ENCODE measurements around the gene RREB1.
"Not testable (repeated sequence)": the region's sequence is repeated elsewhere in the genome, so short reads cannot be mapped to it uniquely, and the experiment has no call there.

RREB1 gene

GRCh38 chr6:7247828-7248227 lies 140.1 kb downstream of the RREB1 start:
- no peak for DNase-seq

GRCh38 chr6:7249391-7249790 lies 141.6 kb downstream of the RREB1 start:
- DNase-seq, result no peak

GRCh38 chr6:7249946-7250643 lies 142.3 kb downstream of the RREB1 start:
- DNase-seq, result no peak

DNA sequence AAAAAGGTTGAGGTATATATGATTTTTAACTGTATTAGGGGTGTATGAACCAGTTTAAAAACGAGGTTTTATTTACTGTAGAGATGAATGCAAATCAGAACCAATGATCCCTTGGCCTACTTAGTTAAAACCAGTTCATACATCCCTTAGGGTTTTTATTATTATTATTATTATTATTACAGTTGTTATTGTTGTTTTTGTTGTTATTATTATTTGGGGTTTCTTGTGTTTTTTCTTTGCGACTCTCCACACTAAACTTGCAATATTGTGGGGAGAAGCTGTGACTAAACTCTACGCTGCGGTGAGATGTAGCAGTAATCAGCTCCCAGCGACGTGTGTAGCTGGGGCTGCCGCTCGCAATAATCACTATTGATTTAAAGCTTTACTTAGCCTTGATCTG lies 143.1 kb downstream of the RREB1 start:
- no peak for DNase-seq

DNA sequence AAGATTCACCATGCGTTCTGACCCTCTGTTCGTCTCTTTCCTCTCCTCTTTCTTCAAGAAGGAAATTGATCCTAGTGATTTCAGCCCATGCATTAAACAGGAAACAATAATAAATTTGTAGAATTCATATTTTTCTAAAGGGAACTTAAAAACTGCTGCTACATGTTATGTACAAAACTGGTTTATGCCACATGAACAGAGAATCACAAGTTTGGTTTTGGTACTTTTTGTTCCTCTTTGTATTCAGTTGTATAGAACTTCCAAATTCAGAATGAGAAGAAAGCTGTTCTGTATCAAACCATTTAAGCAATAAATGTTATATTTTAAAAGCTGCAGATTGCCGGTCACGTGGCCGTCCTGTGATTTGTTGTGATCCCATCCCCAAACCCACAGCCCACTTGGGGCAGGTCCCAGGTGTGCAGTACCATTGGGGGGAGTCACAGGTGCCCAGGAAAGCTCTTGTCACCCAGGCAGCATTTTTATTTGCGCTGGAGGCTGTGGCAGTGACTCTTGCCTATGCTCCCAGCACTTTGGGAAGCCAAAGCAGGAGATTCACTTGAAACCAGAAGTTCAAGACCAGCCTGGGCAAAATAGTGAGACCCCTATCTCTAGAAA lies 144.0 kb downstream of the RREB1 start:
- DNase-seq, result no peak

DNA sequence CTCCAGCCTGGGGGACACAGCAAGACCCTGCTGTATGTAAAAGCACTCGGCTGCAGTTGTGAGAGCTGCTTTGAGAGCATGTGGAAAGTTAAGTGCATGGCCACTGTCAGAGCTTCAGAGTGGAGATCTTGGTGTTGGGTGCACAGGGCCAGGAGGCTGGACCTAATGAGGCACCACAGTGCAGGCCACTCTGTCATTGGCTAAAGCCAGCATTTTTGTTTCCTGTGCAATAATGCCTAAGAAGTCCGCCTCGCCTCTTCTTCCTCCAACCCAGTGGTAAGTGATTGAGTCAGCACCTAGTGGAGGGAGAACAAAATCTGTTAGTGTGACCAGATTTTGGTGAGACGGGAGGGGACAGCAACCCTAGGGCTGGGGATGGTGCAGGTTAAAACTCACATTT lies 144.6 kb downstream of the RREB1 start:
- no peak for DNase-seq

- DNase-seq, result no peak
These were observed 147.4 kb downstream of the RREB1 start for GRCh38 chr6:7254980-7255835.

GRCh38 chr6:7255918-7256317 lies 148.2 kb downstream of the RREB1 start:
- DNase-seq, result no peak

DNA sequence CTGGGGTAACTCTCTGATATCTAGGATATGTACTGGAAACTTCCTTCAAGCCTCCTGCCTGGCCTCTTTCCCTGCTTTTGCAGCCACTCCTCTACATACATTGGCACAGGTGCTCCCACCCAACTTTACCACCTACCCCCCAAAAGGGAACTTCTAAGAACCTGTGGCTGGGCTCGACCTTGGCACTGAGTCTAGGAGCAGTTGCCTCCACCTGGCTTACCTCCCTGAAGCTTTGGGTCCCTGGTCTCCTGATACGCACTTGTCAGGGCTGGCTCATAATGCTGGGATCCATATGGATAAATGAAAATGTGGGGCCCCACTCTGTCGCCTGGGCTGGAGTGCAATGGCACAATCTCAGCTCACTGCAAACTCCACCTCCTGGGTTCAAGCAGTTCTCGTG lies 149.0 kb downstream of the RREB1 start:
- no peak for DNase-seq

GRCh38 chr6:7257521-7258230 lies 149.9 kb downstream of the RREB1 start:
- no peak for DNase-seq

- no peak for DNase-seq
These were observed 150.5 kb downstream of the RREB1 start for GRCh38 chr6:7258231-7258763.

DNA sequence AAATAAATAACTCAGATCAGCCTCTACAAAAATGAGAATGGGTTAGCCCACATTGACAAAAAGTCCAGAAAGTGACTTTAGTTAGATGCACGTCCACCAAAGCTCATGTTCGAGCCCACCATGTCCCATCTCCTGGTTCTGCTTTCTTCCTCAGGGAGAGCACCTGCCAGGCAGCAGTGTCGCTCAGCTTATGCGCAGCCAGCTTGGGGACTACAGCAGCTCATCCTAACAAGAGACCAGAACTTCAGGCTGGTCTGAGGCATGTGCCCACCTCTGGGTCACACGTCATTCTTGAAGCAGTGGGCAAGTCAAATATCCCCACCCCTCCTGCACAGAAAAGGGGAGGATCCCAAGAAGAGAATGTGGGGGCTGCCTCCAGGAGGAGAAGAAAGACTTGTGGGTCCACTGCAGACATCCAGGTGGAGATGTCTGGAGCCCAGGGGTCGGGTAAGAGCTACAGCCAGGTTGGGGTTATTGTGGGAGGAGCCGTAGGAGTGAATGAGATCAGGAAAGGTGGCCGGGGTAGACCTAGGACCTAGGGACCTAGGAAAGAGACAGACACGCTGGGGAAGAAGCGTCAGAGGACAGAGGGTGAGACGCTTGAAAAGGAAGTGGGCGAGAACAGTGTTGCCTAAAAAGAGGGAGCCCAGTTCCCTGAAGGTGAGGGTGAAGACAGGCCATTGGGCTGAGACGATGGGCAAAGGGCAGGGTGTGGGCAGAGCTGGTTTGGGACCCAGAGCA lies 152.7 kb downstream of the RREB1 start:
- no peak for DNase-seq

GRCh38 chr6:7261032-7261841 lies 153.5 kb downstream of the RREB1 start:
- peak; percentile 35 to 77 for DNase-seq

DNA sequence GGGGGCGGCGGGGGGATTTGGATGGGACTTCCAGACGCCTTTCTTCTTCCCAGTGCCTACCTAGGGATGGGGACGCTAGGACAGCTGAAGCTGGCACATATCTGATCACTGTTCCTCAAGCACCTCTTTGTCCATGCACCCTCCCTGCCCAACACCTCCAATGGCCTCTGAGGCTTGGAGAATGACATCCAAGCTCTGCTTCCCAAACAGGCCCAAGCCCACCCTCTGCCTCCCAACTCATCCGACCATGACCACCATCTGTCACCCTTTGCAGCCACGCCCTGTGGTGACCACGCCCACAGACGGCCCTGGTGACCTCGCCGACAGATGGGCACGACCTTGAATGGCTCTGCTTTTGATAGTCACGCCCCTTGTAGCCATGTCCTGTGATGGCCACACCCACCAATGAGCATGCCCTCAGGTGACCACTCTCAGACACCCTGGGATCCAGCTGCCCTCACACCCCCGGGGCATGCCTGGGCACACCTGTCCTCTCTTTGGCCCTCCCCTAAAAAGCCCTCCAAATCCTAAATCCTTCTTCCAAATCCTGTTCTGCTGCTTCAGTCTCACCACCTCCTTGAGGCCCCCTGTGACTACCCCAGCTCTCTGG lies 154.2 kb downstream of the RREB1 start:
- peak in 1 of 2 experiments; percentile 41 for DNase-seq

- no peak for DNase-seq
These were observed 155.2 kb downstream of the RREB1 start for GRCh38 chr6:7262746-7263518.

GRCh38 chr6:7263519-7263805 lies 155.7 kb downstream of the RREB1 start:
- not testable (repeated sequence) for DNase-seq

DNA sequence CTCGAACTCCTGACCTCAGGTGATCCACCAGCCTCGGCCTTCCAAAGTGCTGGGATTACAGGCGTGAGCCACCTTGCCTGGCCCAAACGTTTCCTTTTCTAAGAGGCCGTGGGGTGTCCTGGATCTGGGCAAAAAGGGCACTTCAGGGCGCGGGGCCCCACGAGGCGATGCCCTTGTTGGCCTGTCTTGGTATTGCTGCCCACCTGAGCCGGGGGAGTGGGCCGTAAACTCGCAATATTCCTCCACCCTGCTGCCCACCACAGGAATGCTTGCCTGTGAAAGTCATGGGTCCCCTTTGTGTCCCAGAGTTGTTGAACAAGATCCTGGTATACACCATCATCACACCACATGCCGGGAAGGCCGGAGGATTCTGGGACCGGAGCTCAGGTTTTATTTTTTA lies 156.3 kb downstream of the RREB1 start:
- DNase-seq, result no peak

GRCh38 chr6:7264686-7265384 lies 157.1 kb downstream of the RREB1 start:
- no peak for DNase-seq

GRCh38 chr6:7265385-7265726 lies 157.6 kb downstream of the RREB1 start:
- DNase-seq, result not testable (repeated sequence)

- no peak for DNase-seq
These were observed 159.3 kb downstream of the RREB1 start for GRCh38 chr6:7267071-7267465.
